ENCODE results near the gene PRKCSH.
"Not testable (repeated sequence)": the region's sequence is repeated elsewhere in the genome, so short reads cannot be mapped to it uniquely, and the experiment has no call there.

The PRKCSH gene, protein sequence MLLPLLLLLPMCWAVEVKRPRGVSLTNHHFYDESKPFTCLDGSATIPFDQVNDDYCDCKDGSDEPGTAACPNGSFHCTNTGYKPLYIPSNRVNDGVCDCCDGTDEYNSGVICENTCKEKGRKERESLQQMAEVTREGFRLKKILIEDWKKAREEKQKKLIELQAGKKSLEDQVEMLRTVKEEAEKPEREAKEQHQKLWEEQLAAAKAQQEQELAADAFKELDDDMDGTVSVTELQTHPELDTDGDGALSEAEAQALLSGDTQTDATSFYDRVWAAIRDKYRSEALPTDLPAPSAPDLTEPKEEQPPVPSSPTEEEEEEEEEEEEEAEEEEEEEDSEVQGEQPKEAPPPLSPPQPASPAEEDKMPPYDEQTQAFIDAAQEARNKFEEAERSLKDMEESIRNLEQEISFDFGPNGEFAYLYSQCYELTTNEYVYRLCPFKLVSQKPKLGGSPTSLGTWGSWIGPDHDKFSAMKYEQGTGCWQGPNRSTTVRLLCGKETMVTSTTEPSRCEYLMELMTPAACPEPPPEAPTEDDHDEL

DNA sequence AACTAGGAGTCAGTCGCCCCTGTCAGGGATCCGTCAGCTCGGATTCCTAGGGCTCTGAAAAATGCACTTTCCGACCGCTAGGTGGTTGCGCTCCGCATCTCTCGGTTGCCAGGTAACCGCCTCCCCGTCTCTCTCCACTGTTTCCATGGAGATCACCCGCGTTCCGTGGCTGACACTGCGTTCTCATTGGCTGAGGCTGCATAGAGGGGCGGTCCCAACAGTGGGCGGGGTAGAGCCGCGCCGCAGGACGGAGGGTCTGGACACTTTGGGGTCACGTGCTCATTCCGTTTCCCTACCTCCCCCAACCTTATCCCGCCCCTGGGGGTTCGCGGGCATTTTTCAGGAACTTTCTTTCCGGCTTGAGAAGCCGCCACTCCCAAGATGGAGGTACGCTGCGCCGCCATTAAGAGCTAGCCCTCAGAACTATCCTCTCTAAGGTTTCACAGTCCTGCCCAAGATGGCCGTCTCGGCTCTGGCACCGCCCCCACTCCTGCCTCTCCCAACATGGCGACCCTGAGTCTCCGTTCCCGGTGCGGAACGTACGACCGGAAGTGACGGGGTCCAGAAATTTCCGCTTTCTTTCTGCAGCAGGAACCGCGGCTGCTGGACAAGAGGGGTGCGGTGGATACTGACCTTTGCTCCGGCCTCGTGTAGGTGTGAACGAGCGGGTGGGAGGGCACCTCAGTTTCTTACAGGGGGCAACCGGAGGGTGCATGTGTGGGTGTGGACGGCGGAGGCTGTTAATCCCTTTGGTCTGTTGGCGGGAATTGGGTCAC lies at the start of gene PRKCSH, which contains the start of gene ODAD3:
PRKCSH (plus strand) TSS at position 579 of the 776 bp plus-strand sequence. CDS start 483 bp downstream, outside the sequence.
ODAD3 (minus strand) TSS at position 65 of the 776 bp plus-strand sequence. CDS start 105 bp downstream, outside the sequence.
- DNase-seq: peak; percentile 96 to 98

DNA sequence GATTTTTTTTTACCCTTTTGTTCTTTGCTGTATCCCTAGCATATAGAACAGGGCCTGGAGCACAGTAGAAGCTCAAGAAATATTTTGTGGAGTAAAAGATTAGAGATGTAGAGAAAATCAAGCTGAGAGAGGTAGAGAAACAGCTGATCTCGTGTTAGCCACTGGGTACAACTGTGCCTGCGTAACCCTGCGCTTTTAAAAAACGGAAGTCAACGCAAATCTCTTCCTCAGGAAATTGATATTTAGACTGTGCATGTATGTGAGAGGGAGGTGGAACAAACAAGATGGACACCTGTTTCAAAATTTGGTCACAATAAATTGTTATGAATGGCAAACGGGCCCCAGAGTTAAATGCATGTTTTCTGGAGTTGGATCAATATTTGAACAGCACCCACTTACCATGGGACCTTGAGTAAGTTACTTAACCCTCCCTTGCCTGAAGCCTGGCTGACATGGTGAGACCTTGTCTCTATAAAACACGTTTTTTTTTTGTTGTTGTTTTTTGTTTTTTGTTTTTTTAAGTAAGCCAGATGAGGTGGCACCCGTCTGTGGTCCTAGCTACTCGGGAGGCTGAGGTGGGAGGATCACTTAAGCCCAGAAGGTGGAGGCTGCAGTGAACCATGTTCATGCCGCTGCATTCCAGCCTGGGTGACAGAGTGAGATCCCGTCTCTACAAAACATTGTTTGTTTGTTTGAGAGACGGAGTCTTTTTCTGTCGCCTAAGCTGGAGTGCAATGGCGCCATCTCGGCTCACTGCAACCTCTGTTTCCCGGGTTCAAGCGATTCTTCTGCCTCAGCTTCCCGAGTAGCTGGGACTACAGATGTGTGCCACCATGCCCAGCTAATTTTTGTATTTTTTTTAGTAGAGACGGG lies 48.0 kb upstream of the PRKCSH start:
- no peak for DNase-seq

DNA sequence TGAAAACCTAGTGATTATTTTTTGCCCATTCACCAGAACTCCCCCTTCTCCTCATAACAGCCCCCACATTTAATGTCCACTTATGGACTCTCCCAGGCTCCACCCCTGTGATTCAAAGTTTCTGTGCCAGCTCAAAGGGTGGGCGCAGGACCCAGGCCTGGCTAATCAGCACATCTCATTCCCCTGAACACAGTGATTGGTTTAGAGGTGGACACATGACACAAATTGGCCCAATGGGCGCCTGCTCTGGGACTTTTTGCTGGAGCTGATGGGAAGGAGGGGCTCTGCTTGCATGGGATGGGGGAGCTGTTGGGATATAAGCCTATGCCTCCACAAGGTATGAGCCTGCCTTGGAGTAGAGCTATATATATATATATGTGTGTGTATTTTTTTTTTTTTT lies 45.1 kb upstream of the PRKCSH start:
- no peak for DNase-seq

DNA sequence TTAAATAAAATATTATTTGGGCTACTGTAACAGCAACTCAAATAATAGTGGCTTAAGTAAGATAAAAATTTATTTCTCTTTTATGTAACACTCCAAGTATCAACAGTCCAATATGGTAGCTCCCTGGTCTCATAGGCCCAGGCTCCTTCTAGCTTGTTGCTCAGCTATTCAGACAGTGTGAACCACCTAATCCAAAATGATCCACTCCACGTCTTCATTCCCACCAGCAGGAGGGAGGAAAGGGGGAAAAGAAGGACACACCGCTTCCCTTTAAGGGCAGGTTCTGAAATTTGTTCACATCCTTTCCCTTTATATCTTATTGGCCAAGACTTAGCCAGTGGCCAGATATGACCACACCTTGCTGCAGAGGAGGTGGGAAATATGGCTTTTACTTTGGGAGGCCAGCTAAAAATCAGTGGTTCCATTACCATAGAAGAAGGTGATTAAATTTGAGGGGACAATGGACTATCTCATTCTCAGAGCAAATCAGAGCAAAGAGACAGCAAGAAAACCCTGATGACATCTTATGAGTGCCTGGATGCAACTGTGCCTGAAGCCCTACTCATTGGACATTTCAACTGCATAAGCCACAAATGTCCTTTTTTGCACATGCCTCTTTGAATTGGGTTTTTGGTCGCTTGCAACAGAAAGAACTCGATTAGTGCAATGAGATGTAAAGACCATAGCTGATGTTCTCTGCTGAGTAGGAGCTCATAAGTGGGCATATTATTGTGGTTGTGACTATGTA lies 44.3 kb upstream of the PRKCSH start:
- DNase-seq: no peak

DNA sequence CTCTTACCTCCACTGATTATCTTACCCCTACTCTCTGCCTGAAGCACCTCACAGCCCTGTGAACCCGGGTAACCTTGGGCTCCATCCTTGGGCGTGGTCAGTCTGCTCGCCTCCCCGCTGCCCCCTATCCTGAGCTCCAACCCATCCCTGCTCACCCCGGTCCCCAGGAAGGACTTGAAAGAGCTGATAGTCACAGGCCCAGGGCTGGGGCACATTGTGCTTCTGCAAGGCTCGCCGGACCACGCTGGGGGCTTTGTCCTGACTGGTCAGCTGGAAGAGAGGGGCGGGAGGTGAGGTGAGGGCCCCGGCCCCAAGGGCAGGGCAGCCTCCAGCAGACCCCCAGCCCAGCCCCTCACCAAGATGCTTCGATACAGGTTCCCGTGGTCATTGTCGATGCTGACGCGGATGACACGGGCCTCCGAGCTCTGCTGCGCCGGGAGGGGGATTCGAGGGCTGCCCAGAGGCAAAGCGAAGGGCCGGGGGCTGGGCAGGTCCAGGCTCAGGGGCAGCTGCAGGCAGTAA lies 38.3 kb upstream of the PRKCSH start:
- DNase-seq: no peak

DNA sequence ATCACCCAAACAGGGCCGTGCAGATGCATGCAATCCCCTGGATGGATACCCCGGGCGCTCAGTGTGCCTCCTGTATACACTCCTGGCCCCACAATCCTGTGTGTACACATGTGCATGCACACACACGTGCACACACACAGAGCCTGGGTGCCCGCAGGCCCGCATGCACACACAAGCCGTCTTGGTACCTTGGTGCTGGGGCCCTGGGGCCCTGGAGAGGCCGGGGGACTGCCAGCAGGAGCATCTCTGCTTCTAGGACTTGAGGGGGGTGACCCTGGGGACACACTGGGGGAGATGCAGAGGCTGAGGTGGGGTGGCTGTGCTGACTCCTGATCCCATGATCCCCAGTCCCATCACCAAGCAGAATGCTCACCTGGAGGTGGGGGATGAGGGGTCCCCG lies 35.8 kb upstream of the PRKCSH start:
- no peak for DNase-seq

DNA sequence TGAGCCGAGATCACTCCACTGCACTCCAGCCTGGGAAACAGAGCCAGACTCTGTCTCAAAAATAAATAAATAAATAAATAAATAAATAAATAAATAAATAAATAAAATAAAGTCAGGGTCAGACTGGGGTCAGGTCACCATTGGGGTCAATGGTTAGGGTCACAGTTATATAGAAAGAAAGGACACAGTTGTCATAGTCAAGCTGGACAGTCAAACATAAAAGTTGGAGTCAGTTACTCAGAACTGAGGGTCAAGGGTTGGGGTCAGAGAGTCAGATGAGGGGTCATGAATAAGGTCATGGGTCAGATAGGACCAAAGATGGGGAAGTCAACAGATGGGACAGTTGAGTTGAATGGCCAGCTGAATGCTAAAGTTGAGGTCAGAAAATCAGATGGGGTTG lies 34.6 kb upstream of the PRKCSH start:
- no peak for DNase-seq

DNA sequence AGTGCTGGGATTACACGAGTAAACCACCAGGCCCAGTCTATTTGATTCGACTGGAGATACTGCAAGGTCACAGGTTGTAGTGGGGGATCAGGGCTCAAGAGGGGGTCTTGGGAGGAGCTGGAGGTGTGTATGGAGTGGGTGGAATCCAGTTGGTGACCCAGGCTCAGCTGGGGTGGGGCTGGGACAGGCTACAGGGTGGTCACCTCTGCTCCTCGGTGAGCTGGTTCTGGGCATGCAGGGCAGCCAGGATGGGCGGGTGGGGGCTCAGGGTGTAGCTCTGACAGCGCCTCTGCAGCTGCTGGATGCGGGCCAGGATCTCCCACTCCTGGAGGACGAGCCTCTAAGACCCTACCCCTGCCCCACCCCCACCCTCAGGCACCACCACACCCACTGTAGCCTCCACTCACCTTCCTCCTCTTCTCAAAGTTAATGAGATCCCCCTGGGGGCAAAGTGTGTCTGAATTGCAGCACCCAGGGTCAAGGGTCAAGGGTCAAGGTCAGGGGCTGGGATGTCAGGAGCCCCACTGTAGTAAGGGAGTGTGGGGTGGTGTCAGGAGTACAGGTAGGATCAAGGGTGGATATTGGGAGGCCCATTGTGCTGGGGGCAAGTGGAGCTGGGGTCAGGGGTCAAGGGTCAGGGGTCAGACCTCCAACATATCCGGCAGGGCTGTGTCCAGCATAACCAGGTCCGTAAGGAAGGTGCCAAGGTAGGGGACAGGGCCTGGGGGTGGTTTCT lies 33.5 kb upstream of the PRKCSH start:
- DNase-seq: no peak

DNA sequence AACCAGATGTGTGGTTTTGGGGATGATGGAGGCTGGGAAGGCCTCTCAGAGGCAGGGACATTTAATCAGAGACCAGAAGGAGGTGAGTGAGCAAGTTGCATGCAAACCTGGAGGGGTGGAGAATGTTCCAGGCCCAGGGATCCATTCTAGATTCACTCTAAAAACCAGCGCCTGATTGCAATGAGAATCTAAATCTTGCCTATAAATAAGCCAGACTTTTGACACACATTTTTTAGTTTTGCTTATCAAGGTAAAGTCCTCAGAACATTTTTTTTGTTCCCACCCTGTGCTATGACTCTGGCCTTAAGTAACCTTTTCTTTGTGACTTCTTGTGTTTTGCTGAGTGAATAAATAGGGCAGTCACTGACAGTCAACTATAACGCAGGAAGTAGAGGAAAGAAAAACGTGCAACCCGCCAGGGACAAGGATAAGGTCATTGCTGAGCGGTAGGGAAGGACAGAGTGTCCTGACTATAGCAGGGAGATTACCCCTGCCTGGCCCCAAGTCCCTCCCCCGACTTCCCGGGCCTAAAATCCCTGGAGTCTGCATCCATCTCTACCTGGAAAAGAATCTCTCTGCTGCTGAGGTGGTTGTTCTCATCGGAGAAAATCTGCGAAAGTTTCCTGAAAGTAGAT lies 30.7 kb upstream of the PRKCSH start:
- no peak for DNase-seq

DNA sequence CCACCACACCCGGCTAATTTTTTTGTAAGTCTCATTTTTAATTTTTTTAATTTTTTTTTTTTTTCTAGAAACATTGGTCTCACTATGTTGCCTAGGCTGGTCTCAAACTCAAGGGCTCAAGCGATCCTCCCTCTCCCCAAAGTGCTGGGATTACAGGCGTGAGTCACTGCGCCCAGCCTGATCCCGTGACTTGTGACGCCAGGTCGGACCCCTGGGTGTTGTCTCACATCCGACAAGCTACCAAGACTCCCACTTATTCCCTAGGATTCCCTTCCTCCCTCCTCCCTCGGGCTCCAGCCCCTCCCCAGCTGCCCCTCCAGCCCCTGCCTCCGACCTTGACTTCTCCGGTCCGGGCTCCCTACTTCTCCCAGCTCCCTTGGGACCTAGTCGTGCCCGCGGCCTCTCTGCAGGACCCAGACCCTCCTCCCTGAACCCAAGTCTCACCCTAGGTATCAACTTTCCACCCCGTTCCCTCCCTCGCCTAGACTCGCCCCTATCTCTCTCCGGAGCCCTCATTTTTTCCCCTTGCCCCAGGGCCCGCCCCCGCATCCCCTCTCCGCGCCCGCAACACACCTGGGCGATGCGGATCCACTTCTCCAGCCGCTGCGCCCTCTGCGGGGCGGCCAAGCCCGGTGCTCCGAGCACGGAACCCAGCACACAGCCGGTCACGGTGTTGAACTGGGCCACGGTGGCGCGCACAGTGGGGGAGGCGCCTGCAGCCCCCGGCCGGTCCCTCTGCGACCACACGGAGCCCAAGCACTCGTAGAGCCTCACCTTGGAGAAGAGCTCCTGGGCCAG lies 29.4 kb upstream of the PRKCSH start:
- DNase-seq: peak; percentile 44 to 63

DNA sequence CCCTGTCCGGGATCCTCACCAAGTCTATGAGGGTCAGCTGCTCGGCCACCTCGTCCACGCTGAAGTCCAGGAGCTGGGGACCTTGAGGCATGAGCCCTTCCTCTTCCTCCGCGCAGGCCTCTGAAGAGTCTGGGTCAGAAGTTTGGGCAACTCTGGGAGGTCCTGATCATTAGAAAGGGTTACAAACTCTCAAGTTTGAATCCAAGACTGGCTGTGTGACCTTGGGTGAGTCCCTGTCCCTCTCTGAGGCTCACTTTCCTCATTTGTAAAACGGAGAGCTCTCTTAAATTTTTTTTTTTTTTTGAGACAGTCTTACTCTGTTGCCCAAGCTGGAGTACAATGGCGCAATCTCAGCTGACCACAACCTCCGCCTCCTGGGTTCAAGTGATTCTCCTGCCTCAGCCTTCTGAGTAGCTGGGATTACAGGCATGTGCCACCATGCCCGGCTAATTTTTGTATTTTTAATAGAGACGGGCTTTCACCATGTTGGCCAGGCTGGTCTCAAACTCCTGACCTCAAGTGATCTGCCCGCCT lies 28.7 kb upstream of the PRKCSH start:
- DNase-seq: not testable (repeated sequence)

DNA sequence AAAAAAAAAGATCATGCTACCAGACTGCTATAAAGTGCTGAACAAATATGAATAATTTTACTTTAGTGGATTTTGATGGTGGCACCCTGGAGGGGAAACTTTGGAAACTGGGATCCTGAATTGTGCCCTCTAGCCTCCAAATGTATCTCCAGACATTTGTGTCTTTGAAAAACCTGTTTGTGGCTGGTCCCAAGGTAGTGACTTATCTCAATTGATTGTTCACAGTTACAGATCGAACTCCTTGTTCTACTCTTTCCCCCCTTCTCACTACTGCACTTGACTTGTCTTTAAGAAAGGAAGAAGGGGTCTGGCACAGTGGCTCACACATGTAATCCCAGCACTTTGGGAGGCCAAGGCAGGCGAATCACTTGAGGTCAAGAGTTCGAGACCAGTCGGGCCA lies 26.8 kb upstream of the PRKCSH start:
- DNase-seq: no peak

DNA sequence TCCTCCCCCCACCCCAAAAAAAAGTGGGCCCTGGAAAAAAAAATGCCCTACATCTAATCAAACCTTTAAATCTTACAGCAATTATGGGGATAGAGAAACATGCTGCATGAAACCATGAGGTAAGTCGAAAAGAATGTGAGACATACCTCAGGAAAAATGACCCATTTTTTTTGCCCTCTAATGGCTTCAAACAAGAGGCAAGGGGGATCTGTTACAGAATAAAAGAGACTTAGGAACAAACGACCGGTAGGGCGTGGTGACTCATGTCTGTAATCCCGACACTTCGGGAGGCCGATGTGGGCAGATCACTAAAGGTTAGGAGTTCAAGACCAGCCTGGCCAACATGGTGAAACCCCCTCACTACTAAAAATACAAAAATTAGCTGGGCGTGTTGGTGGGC lies 24.8 kb upstream of the PRKCSH start:
- DNase-seq: no peak

DNA sequence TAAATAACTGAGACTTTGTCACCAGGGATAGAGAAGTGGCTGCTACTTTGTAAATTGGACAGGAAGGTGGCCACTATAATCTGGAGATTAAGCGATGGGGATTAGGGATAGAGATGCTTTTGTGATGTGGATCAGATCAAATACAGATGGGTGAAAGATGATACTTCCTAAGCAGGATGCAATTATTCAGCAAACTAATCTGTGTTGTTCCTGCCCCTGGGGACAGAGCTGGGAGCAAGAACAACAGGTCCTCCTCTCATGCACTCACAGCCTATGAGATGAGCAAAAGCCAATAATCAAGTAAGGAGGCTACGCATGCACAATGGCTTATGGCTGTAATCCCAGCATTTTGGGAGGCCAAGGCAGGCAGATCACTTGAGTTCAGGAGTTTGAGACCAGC lies 20.9 kb upstream of the PRKCSH start:
- no peak for DNase-seq

DNA sequence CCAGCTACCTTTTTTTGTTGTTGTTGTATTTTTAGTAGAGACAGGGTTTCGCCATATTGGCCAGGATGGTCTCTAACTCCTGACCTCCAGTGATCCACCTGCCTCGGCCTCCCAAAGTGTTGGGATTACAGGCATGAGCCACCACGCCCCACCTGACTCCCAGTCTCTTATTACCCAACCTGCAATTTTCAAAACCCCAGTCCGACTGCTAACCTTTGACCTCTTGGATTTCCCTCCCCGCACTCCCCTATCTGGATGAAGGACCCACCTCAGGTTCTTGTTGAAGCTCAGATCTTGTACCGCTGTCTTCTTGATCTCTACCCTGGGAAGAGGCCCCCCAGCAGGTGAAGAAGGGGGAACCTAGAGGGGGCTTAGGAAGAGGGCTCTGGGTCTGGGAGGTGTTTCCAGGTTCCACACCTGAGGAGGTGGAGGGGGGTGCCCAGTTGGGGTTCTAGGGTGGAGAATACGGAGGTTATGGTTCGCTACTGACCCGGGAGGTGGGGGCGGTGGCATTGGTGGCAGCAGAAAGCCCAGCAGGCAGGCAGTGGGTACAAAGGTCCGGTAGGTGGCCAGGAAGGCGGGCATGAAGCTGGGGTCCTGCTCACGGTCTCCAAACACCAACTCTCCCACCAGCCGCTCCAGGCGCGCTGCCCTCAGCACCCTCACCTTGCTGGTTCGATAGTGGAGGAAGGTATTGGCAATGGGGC lies 18.9 kb upstream of the PRKCSH start:
- no peak for DNase-seq

DNA sequence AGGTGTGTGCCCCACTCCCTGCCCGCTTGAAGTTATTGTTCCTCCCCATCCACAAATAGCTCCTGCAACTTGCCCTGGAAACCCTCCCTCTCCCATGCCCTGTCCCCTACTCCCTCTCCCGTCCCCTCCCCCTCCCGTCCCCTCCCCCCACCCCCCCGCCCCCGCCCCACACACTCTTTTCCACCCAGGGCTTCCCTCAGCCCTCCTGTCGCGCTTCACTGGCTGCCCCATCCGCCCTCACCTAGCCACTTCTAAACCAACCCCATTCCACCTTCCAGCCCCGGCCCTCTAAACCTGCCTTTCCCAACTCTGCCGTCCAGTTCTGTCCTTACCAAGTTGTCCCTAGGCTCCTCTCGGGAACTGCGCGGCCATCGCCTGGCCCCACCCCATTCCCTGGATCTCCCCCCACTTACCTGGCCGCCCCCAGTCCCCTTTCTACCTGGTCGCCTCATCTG lies 17.3 kb upstream of the PRKCSH start:
- no peak for DNase-seq

DNA sequence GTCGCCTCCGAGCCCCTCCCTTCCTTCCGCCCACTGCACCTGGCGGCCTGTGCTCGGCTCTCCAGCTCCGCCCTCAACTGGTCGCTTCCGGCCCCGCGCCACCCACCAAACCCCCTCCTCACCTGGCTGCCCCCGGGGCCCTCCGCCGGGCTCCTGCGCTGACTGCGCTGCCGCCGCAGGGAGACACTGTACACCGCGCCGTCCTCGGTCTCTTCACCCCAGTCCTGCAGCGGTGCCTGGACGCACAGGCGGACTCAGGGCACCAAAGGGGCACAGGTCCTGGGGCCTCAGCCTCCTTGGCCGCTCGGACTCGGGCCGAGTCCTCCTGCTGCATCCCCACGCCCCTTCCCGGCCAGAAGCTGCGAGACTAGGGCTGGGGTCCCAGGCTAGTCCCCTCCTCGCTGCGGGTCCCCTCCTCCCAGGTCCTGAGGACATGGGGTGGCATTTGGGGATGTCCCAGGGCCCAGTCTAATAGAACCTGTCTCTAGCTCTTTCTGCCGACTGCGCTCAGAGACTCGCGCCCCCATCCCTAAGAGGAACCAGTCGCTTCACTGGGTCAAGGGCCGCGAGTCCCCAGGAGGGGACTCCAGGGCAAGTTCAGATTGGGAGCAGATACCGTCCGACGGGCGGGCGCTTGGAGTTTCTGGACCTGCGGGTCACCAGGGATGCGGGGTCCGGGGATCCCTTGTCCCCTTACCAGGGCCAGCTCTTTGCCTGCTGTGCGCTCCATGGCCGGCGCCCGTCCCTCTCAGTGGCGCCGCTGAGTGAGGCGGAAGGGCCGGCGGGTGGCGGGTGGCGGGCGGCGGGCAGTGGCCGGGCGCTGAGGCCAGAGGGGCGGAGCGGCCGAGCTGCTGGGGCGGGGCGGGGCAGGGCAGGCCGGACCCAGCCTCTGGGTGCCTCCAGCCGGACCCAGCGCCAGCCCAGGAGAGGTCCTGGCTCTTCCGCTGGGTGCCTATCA lies 16.6 kb upstream of the PRKCSH start, which contains the start of gene RGL3:
RGL3 (minus strand) TSS at position 766 of the 958 bp plus-strand sequence; CDS start at position 730, 36 bp downstream.
- no peak for DNase-seq

Data from stimulated activated CD4-positive, alpha-beta T cell treated with anti-CD3 and anti-CD28 coated beads, Interleukin-4, amount 100 ng/mL, for 4 hours (primary cell).